K562 (cell line): Measurements from ENCODE around the gene MSMO1. TPM values are rescaled to one million over a fixed set of nuclear protein-coding genes. Genes with fewer than 3 reads are reported as not detected.

Experiments
- ATAC-seq: fragments of 200-7000 bp; cut with Tn5 transposase; 3 replicates; pipeline ENCODE4 v1.9.1; 2020; ENCODE audit warnings: moderate library complexity
- BruUV-seq: library from RNA; stranded (reverse); fragments of 400-500 nt; replicated peaks from 2 replicates; lab custom pipeline; 2021; lab: Mats Ljungman, UMichigan
- CTCF ChIA-PET: fragments of 300-600 bp; formaldehyde crosslinking; extraction: SDS; loops from one replicate; lab custom pipeline; 2021; ENCODE audit warnings: low intra/inter-chr PET ratio; lab: Yijun Ruan, JAX
- POLR2A ChIA-PET: fragments of 300-600, 350-650 bp; sonication (Branson Sonifier 250); formaldehyde crosslinking; extraction: SDS; loops from one replicate; lab custom pipeline; 2021; ENCODE audit warnings: antibody characterized with exemption, inconsistent platforms; lab: Yijun Ruan, JAX
- DNase-seq, 4 experiments: peaks; one replicate each; pipeline versions ENCODE4 v3.0.0 to v3.0.0-alpha.2; 2011 to 2018; ENCODE audit warnings: low spot score in 3 of 4, mixed read lengths in 3 of 4; ENCODE audit errors: extremely low read depth in 1 of 4
- FAIRE-seq: peaks from 2 replicates; lab custom pipeline; 2011; peaks lifted over from hg19 to GRCh38; lab: Jason Lieb, UNC
- H2AFZ ChIP-seq: 2 replicates; pipeline ENCODE4 v1.6.0; 2011; ENCODE audit warnings: low read depth, low read length, control low read depth, inconsistent platforms
- H3K27ac ChIP-seq: fragments of 200-600 bp; 3 replicates; pipeline ENCODE4 v1.8.0; 2011; ENCODE audit warnings: low read depth, mild to moderate bottlenecking, control low read depth, inconsistent platforms, low read length, moderate library complexity, mixed read lengths; ENCODE audit errors: extremely low read depth
- H3K27me3 ChIP-seq, 2 experiments: fragments of 300-600 bp in 1 of 2; 2 replicates in 1 of 2; 3 replicates in 1 of 2; pipeline versions ENCODE4 v1.6.0 to v1.8.0; 2011; ENCODE audit warnings: inconsistent platforms in 2 of 2, low read length in 2 of 2, mild to moderate bottlenecking in 1 of 2, mixed read lengths in 1 of 2, moderate library complexity in 1 of 2; ENCODE audit not compliant: control insufficient read depth in 2 of 2, insufficient read depth in 2 of 2
- H3K36me3 ChIP-seq: fragments of 300-600 bp; 3 replicates; pipeline ENCODE4 v1.8.0; 2011; ENCODE audit warnings: mild to moderate bottlenecking, low read length, inconsistent platforms; ENCODE audit not compliant: control insufficient read depth, insufficient read depth
- H3K4me1 ChIP-seq, 2 experiments: fragments of 200-600 bp in 1 of 2; replicated peaks in 1 of 2; 2 replicates in 1 of 2; 3 replicates in 1 of 2; pipeline versions ENCODE4 v1.5.1 to v1.8.0; 2011; ENCODE audit warnings: inconsistent platforms in 2 of 2, low read length in 2 of 2, mild to moderate bottlenecking in 1 of 2, mixed read lengths in 1 of 2, moderate library complexity in 1 of 2; ENCODE audit not compliant: control insufficient read depth in 2 of 2, insufficient read depth in 2 of 2
- H3K4me2 ChIP-seq: 2 replicates; pipeline ENCODE4 v1.6.1; 2011; ENCODE audit warnings: low read length, control low read depth, inconsistent platforms, mixed read lengths; ENCODE audit not compliant: insufficient read depth
- H3K4me3 ChIP-seq: fragments of 200-600 bp; sonication (generic), shearing (Covaris generic); 2 replicates; pipeline ENCODE4 v1.5.1; 2016; ENCODE audit warnings: control low read depth, inconsistent platforms
- H3K79me2 ChIP-seq: fragments of 200-600 bp; 3 replicates; pipeline ENCODE4 v1.8.0; 2011; ENCODE audit warnings: low read length, inconsistent platforms; ENCODE audit not compliant: control insufficient read depth, insufficient read depth
- H3K9ac ChIP-seq, 2 experiments: 2 replicates each; pipeline versions ENCODE4 v1.6.0 to v1.6.1; 2011; ENCODE audit warnings: low read depth in 2 of 2, low read length in 2 of 2, control low read depth in 1 of 2, inconsistent platforms in 1 of 2, mild to moderate bottlenecking in 1 of 2, mixed read lengths in 1 of 2; ENCODE audit not compliant: insufficient read depth in 1 of 2
- H3K9me1 ChIP-seq: one replicate; pipeline ENCODE4 v1.6.0; 2011; ENCODE audit warnings: inconsistent platforms, mild to moderate bottlenecking, low read length, moderate library complexity; ENCODE audit not compliant: control insufficient read depth, insufficient read depth
- H3K9me3 ChIP-seq: replicated peaks from 2 replicates; pipeline ENCODE4 v1.5.1; 2011; ENCODE audit warnings: low read depth, low read length, inconsistent platforms; ENCODE audit not compliant: control insufficient read depth, insufficient read depth
- H4K20me1 ChIP-seq: replicated peaks from 2 replicates; pipeline ENCODE4 v1.6.1; 2011; ENCODE audit warnings: low read length, inconsistent platforms, mixed read lengths; ENCODE audit not compliant: control insufficient read depth, insufficient read depth
- GATAD2B ChIP-seq: fragments of 450-650 bp; IDR thresholded peaks from 2 replicates; pipeline ENCODE4 v1.6.1; 2017; ENCODE audit warnings: mild to moderate bottlenecking, borderline replicate concordance
- GTF3C2 ChIP-seq: IDR thresholded peaks from 3 replicates; pipeline ENCODE4 v1.6.1; 2011; ENCODE audit warnings: borderline replicate concordance, mild to moderate bottlenecking, moderate library complexity; ENCODE audit not compliant: insufficient read length; ENCODE audit errors: extremely low read depth
- HMGN3 ChIP-seq: IDR thresholded peaks from 2 replicates; pipeline ENCODE4 v1.6.1; 2011; ENCODE audit warnings: borderline replicate concordance, low read depth, mild to moderate bottlenecking, mixed read lengths, low read length; ENCODE audit not compliant: insufficient read length; ENCODE audit errors: extremely low read depth
- KLF16 ChIP-seq: IDR thresholded peaks from 2 replicates; pipeline ENCODE4 v1.6.1; 2016; ENCODE audit warnings: antibody characterized with exemption
- POLR3G ChIP-seq: IDR thresholded peaks from 2 replicates; pipeline ENCODE4 v1.6.1; 2011; ENCODE audit not compliant: insufficient read length, insufficient replicate concordance; ENCODE audit errors: extremely low read depth
- SMAD2 ChIP-seq: fragments of 150-350 bp; IDR thresholded peaks from 2 replicates; pipeline ENCODE4 v1.6.1; 2014; ENCODE audit warnings: low read depth, mild to moderate bottlenecking, low read length
- STAG1 ChIP-seq: sonication (generic); formaldehyde crosslinking; IDR thresholded peaks from 2 replicates; pipeline ENCODE4 v1.5.0; 2020; ENCODE audit warnings: missing genetic modification reagents, borderline replicate concordance
- USF1 ChIP-seq: sonication (generic); formaldehyde crosslinking; IDR thresholded peaks from 2 replicates; pipeline ENCODE4 v1.9.0; 2022; ENCODE audit warnings: mild to moderate bottlenecking, missing genetic modification reagents
- ZMIZ1 ChIP-seq, 2 experiments: fragments of 150-350 bp in 1 of 2; IDR thresholded peaks; 2 replicates each; pipeline ENCODE4 v1.6.1; 2012 to 2016; ENCODE audit warnings: low read depth in 2 of 2, low read length in 2 of 2, mild to moderate bottlenecking in 1 of 2, moderate library complexity in 1 of 2
- ZNF589 ChIP-seq: fragments of 200-800 bp; sonication (Bioruptor generic); IDR thresholded peaks from 2 replicates; pipeline ENCODE4 v1.6.1; 2016; ENCODE audit warnings: low read depth, missing genetic modification characterization, missing compliant biosample characterization
- in situ Hi-C: fragments of 300-500 bp; cut with MboI; formaldehyde crosslinking; loops from 4 replicates; pipeline ENCODE4 v1.15.0; 2018; ENCODE audit warnings: inconsistent platforms, mixed read lengths
- intact Hi-C: fragments of 100-400 bp; cut with micrococcal nuclease; formaldehyde crosslinking; loops from 2 replicates; pipeline ENCODE4 v1.14.2; 2022
- polyA plus RNA-seq, 8 experiments: library from polyadenylated mRNA; depleted of rRNA in 4 of 8; stranded (reverse) in 5 of 8; unstranded in 3 of 8; fragments of >200 nt; fragmentation: Nextera tagmentation in 2 of 8; fragmentation: Illumina TruSeq in 1 of 8; extraction: Ambion mirVana in 2 of 8; extraction: Trizol in 1 of 8; gene quantifications; 2 replicates each; pipeline versions ENCODE4 v1.2.1 to v1.2.3, GENCODE V29; 2011 to 2014; ENCODE audit warnings: inconsistent platforms in 1 of 8, missing spikeins in 1 of 8
- total RNA-seq, 7 experiments: library from RNA; depleted of rRNA in 6 of 7; stranded (reverse); fragments of >200 nt in 6 of 7; fragmentation: Illumina TruSeq in 2 of 7; extraction: Trizol in 2 of 7; gene quantifications; 2 replicates each; pipeline versions ENCODE4 v1.2.1 to v1.2.3, GENCODE V29; 2011 to 2021; ENCODE audit warnings: low replicate concordance in 1 of 7

The MSMO1 gene
- total and polyA plus RNA-seq, 9 of the 15 experiments (the other 6 are each of a cell fraction or from before 2014, with no cell fraction given) = 32.0 to 172 (median 63.5) TPM

- no peak for FAIRE-seq
- in situ Hi-C loops = no loop called here
- ChIA-PET POLR2A (no interaction called here), CTCF (no interaction called here)
- Histone ChIP-seq H4K20me1 (no peaks in the 10 kb centered on the region), H3K36me3 (no peaks in the 10 kb centered on the region), H3K79me2 (no peaks in the 10 kb centered on the region), H3K9me3 (no peaks in the 10 kb centered on the region), H3K27me3 (no peaks in the 10 kb centered on the region), H3K4me2 (no peak overlapping the region), H3K27ac (no peak overlapping the region), H3K4me3 (no peak overlapping the region), H2AFZ (no peak overlapping the region), H3K9me1 (no peaks in the 10 kb centered on the region), H3K4me1 (no peaks in the 10 kb centered on the region), H3K9ac (no peak overlapping the region)
- no peak for DNase-seq
- BruUV-seq = no TSS peak
- ATAC-seq = no peak
- intact Hi-C loops = no loop called here
- no peak for TF ChIP-seq ZMIZ1 (IDR thresholded peaks at IDR 0.05; ENCODE audit: low read depth in 2 of 2, low read length in 2 of 2)
- no peak for TF ChIP-seq POLR3G
- no peak for TF ChIP-seq KLF16
- TF ChIP-seq USF1 = no peak
- TF ChIP-seq GATAD2B = no peak
- no peak for TF ChIP-seq ZNF589 (CRISPR knock-in tag)
- TF ChIP-seq SMAD2 = no peak
- no peak for TF ChIP-seq HMGN3
- no peak for TF ChIP-seq GTF3C2
- no peak for TF ChIP-seq STAG1 (CRISPR knock-in tag)
These were observed 38.6 kb upstream of the MSMO1 start for GRCh38 chr4:165288639-165289422.
